Measurements from ENCODE around the gene TRIM62. TPM values are rescaled to one million over a fixed set of nuclear protein-coding genes. Genes with fewer than 3 reads are reported as not detected.

Gene TRIM62
- total RNA-seq, 2 experiments from 2014 or later: 3.8 to 5.2 TPM

- no peak overlapping the region for H3K4me3 Mint-ChIP-seq
- no peaks in the 10 kb centered on the region for H3K36me3 Mint-ChIP-seq (ENCODE audit: low read depth)
- no peak overlapping the region for H3K27ac Mint-ChIP-seq
- DNase-seq: no peak
- POLR2A ChIA-PET: interaction anchor here (1.1 kb wide), 1 partner anchor 13 kb away, joined by 3 read pairs; no protein-coding TSS in a partner anchor
- H3K27me3 Mint-ChIP-seq: no peaks in the 10 kb centered on the region
- intact Hi-C loops (cut with micrococcal nuclease): no loop called here
- H3K4me1 Mint-ChIP-seq (ENCODE audit: low read depth): peaks cover 11% of the 10 kb centered on the region
- ATAC-seq: peak; percentile 27
- CTCF ChIA-PET: interaction anchor here (0.8 to 1.4 kb wide), 4 partner anchors 9 to 239 kb away, joined by 3 to 4 read pairs (median 3); partner anchors contain the start of gene TRIM62
- H3K9me3 Mint-ChIP-seq: no peaks in the 10 kb centered on the region
- TF ChIP-seq CTCF (IDR thresholded peaks at IDR 0.05): no peak
Measured at GRCh38 chr1:33171977-33172813, 9.6 kb downstream of the TRIM62 start.

- H3K4me3 Mint-ChIP-seq: no peak overlapping the region
- ChIA-PET CTCF (interaction anchor here (1.0 kb wide), 1 partner anchor 125 kb away, joined by 3 read pairs; no protein-coding TSS in a partner anchor), POLR2A (no interaction called here)
- peaks cover 11% of the 10 kb centered on the region for H3K4me1 Mint-ChIP-seq (ENCODE audit: low read depth)
- no peaks in the 10 kb centered on the region for H3K36me3 Mint-ChIP-seq (ENCODE audit: low read depth)
- intact Hi-C loops (cut with micrococcal nuclease): no loop called here
- H3K9me3 Mint-ChIP-seq: no peaks in the 10 kb centered on the region
- ATAC-seq (no peak), DNase-seq (no peak)
- H3K27ac Mint-ChIP-seq: no peak overlapping the region
- no peaks in the 10 kb centered on the region for H3K27me3 Mint-ChIP-seq
- TF ChIP-seq CTCF (IDR thresholded peaks at IDR 0.05): no peak
Measured at GRCh38 chr1:33170351-33171274, 11.2 kb downstream of the TRIM62 start.

GRCh38 chr1:33169290-33170055, 12.4 kb downstream of the TRIM62 start:
- no peaks in the 10 kb centered on the region for H3K9me3 Mint-ChIP-seq
- H3K4me1 Mint-ChIP-seq (ENCODE audit: low read depth): peaks cover 11% of the 10 kb centered on the region
- H3K4me3 Mint-ChIP-seq: no peak overlapping the region
- ChIA-PET POLR2A (no interaction called here), CTCF (no interaction called here)
- intact Hi-C loops (cut with micrococcal nuclease): no loop called here
- H3K27me3 Mint-ChIP-seq: no peaks in the 10 kb centered on the region
- no peak for TF ChIP-seq CTCF (IDR thresholded peaks at IDR 0.05)
- H3K27ac Mint-ChIP-seq: no peak overlapping the region
- no peak for ATAC-seq
- DNase-seq: no peak
- no peaks in the 10 kb centered on the region for H3K36me3 Mint-ChIP-seq (ENCODE audit: low read depth)

GRCh38 chr1:33168556-33169289, 13.1 kb downstream of the TRIM62 start:
- no peak for ATAC-seq
- ChIA-PET CTCF (no interaction called here), POLR2A (interaction anchor here (1.2 kb wide), 1 partner anchor 99 kb away, joined by 3 read pairs; no protein-coding TSS in a partner anchor)
- H3K27ac Mint-ChIP-seq: no peak overlapping the region
- TF ChIP-seq CTCF (IDR thresholded peaks at IDR 0.05): no peak
- H3K27me3 Mint-ChIP-seq: no peaks in the 10 kb centered on the region
- no peaks in the 10 kb centered on the region for H3K9me3 Mint-ChIP-seq
- H3K4me3 Mint-ChIP-seq: no peak overlapping the region
- DNase-seq: no peak
- intact Hi-C loops (cut with micrococcal nuclease): no loop called here
- H3K36me3 Mint-ChIP-seq (ENCODE audit: low read depth): no peaks in the 10 kb centered on the region
- H3K4me1 Mint-ChIP-seq (ENCODE audit: low read depth): peaks cover 11% of the 10 kb centered on the region

Measured in activated CD8-positive, alpha-beta T cell treated with anti-CD3 and anti-CD28 coated beads for 36 hours (primary cell).